ENCODE results near the gene ZNF564.
"Not testable (repeated sequence)": the region's sequence is repeated elsewhere in the genome, so short reads cannot be mapped to it uniquely, and the experiment has no call there.

Gene ZNF564

DNA sequence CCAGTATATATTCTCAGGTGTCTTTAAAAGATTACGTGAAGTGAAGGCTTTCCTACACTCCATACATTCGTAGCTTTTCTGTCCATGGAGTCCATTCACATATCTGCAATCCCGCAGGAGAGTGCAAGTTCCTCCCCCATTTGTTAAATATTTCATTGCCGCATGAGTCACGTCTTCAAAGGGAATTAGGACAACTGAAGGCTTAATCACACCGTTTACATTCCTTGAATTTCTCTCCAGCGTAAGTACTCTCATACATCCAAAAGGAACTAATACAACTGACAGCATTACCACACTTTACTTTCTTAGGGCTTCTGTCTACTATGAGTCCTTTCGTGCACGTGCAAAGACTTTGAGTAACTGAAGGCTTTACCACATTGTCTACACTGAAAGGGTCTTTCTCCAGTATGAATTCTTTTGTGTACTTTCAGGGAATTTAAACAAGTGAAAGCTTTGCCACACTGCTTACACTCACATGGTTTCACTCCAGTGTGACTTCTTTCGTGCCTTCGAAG, 29.0 kb upstream of the ZNF564 start:
- no peak for DNase-seq
- Histone ChIP-seq H3K9me3 (no peaks in the 10 kb centered on the region), H3K36me3 (peaks cover 29% of the 10 kb centered on the region), H3K4me3 (ENCODE audit: low read depth, low read length) (no peak overlapping the region), H3K4me1 (no peaks in the 10 kb centered on the region), H3K27me3 (no peaks in the 10 kb centered on the region)
- no peak for TF ChIP-seq CTCF (IDR thresholded peaks at IDR 0.05; ENCODE audit: low read depth, low read length)

- Histone ChIP-seq H3K4me3 (ENCODE audit: low read depth, low read length) (no peak overlapping the region), H3K27me3 (no peaks in the 10 kb centered on the region), H3K9me3 (no peaks in the 10 kb centered on the region), H3K36me3 (peaks cover 29% of the 10 kb centered on the region), H3K4me1 (no peaks in the 10 kb centered on the region)
- no peak for DNase-seq
- no peak for TF ChIP-seq CTCF (IDR thresholded peaks at IDR 0.05; ENCODE audit: low read depth, low read length)
These were observed 27.4 kb upstream of the ZNF564 start for GRCh38 chr19:12578641-12579040.

DNA sequence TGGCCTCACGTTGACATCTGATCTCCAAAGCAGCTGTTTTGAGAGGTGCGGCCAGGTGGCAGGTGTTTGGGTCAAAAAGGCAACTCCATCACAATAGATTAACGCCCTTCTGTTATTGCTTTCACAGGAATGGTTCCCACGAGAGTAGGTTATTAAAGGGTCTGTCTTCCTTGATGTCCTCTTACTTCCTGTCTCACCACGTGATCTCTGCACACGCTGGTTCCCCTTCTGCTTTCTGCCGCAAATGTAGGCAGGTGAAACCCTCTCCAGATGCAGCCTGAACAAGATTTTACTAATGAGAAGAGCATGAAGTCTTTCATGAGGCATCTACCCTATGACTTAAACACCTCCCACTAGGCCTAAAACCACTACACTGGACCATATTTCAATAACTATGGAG, 22.8 kb upstream of the ZNF564 start:
- Histone ChIP-seq H3K9me3 (no peaks in the 10 kb centered on the region), H3K36me3 (no peaks in the 10 kb centered on the region; the same call in 1 of the 2 replicates), H3K4me3 (ENCODE audit: low read depth, low read length) (no peak overlapping the region), H3K4me1 (no peaks in the 10 kb centered on the region), H3K27me3 (no peaks in the 10 kb centered on the region)
- TF ChIP-seq CTCF (IDR thresholded peaks at IDR 0.05; ENCODE audit: low read depth, low read length) = no peak
- no peak for DNase-seq

DNA sequence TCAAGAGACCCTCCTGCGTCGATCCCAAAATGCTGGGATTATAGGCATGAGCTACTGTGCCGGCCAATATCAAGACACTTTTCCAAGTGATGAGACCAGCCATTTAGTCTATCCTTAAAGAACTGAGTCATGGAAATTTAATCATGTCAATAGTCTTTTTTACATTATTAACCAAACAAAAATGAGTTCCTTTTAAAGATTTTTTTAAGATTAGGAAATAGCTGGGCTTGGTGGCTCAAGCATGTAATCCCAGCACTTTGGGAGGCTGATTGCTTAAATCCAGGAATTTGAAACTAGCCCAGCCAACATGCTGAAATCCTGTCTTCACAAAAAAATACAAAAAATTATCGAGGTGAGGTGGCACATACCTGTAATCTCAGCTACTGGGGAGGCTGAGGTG, 16.7 kb upstream of the ZNF564 start:
- DNase-seq = no peak
- no peaks in the 10 kb centered on the region for H3K36me3 ChIP-seq
- TF ChIP-seq CTCF (IDR thresholded peaks at IDR 0.05; ENCODE audit: low read depth, low read length) = no peak
- no peaks in the 10 kb centered on the region for H3K27me3 ChIP-seq
- H3K4me1 ChIP-seq = no peaks in the 10 kb centered on the region
- H3K9me3 ChIP-seq = no peaks in the 10 kb centered on the region
- no peak overlapping the region for H3K4me3 ChIP-seq (ENCODE audit: low read depth, low read length)

- H3K4me3 ChIP-seq (ENCODE audit: low read depth, low read length); H3K27me3 ChIP-seq; H3K4me1 ChIP-seq; DNase-seq; H3K9me3 ChIP-seq; H3K36me3 ChIP-seq: not testable (repeated sequence)
These were observed 15.1 kb upstream of the ZNF564 start for GRCh38 chr19:12566380-12566779.

- Histone ChIP-seq H3K4me1 (no peaks in the 10 kb centered on the region), H3K4me3 (ENCODE audit: low read depth, low read length) (no peak overlapping the region), H3K27me3 (no peaks in the 10 kb centered on the region), H3K9me3 (no peaks in the 10 kb centered on the region), H3K36me3 (no peaks in the 10 kb centered on the region)
- TF ChIP-seq CTCF (IDR thresholded peaks at IDR 0.05; ENCODE audit: low read depth, low read length) = peak; percentile 96
- peak; percentile 93 for DNase-seq
These were observed 12.9 kb upstream of the ZNF564 start for GRCh38 chr19:12564016-12564664.
